Thoracic aorta (tissue), 2 donors: ENCODE measurements around the gene MYO3B. TPM values are rescaled to one million over a fixed set of nuclear protein-coding genes. Genes with fewer than 3 reads are reported as not detected.

ENCODE experiments used
- ATAC-seq: fragments of 150-250 bp; one replicate; pipeline ENCODE4 v1.8.0; 2017; ENCODE audit warnings: low read depth; ENCODE audit not compliant: insufficient number of reproducible peaks, low FRiP score
- DNase-seq: peaks from one replicate; pipeline ENCODE4 v3.0.0-alpha.2; 2020; ENCODE audit warnings: low spot score
- H3K27ac ChIP-seq, 2 donors: fragments of 200-600 bp; sonication (generic); 1 replicate in 1 of 2; 2 replicates in 1 of 2; pipeline ENCODE4 v1.5.1; 2016; ENCODE audit warnings: mild to moderate bottlenecking in 2 of 2, moderate library complexity in 2 of 2
- H3K27me3 ChIP-seq: fragments of 200-600 bp; sonication (generic); replicated peaks from 2 replicates; pipeline ENCODE4 v1.6.0; 2016; ENCODE audit warnings: mild to moderate bottlenecking; ENCODE audit not compliant: insufficient read depth
- H3K36me3 ChIP-seq: fragments of 200-600 bp; sonication (generic); one replicate; pipeline ENCODE4 v1.5.1; 2016
- H3K4me1 ChIP-seq, 2 donors: fragments of 200-600 bp; sonication (generic); 1 replicate in 1 of 2; 2 replicates in 1 of 2; pipeline versions ENCODE4 v1.5.1 to v1.6.0; 2016; ENCODE audit warnings: low read depth in 2 of 2, mild to moderate bottlenecking in 1 of 2; ENCODE audit not compliant: control insufficient read depth in 1 of 2
- H3K4me3 ChIP-seq: fragments of 200-600 bp; sonication (generic); 2 replicates; pipeline ENCODE4 v1.5.1; 2016; ENCODE audit warnings: mild to moderate bottlenecking
- H3K9me3 ChIP-seq: fragments of 200-600 bp; sonication (generic); 2 replicates; pipeline ENCODE4 v1.5.1; 2016
- total RNA-seq, 2 donors: library from RNA; depleted of rRNA; stranded (reverse); fragments of >200 nt; gene quantifications; one replicate each; pipeline versions ENCODE4 v1.1.0 to v1.2.3, GENCODE V29; 2016
- TF ChIP-seq, protein P1 (sequence below): fragments of 200-600 bp; sonication (generic); IDR thresholded peaks from one replicate; pipeline ENCODE4 v1.5.1; 2019; ENCODE audit warnings: antibody characterized with exemption

MYO3B gene
- total RNA-seq, 2 donors from 2014 or later: not detected

- no peak overlapping the region for H3K27ac ChIP-seq
- H3K27me3 ChIP-seq: no peaks in the 10 kb centered on the region
- ATAC-seq (no peak), DNase-seq (no peak)
- TF ChIP-seq, protein P1, sequence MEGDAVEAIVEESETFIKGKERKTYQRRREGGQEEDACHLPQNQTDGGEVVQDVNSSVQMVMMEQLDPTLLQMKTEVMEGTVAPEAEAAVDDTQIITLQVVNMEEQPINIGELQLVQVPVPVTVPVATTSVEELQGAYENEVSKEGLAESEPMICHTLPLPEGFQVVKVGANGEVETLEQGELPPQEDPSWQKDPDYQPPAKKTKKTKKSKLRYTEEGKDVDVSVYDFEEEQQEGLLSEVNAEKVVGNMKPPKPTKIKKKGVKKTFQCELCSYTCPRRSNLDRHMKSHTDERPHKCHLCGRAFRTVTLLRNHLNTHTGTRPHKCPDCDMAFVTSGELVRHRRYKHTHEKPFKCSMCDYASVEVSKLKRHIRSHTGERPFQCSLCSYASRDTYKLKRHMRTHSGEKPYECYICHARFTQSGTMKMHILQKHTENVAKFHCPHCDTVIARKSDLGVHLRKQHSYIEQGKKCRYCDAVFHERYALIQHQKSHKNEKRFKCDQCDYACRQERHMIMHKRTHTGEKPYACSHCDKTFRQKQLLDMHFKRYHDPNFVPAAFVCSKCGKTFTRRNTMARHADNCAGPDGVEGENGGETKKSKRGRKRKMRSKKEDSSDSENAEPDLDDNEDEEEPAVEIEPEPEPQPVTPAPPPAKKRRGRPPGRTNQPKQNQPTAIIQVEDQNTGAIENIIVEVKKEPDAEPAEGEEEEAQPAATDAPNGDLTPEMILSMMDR: no peak
- H3K36me3 ChIP-seq: no peaks in the 10 kb centered on the region
- H3K9me3 ChIP-seq: no peaks in the 10 kb centered on the region
- H3K4me1 ChIP-seq: peaks cover 0 to 8% of the 10 kb centered on the region in 2 donors
- no peak overlapping the region for H3K4me3 ChIP-seq
These were observed 388.2 kb downstream of the MYO3B start for GRCh38 chr2:170566138-170566537.

GRCh38 chr2:170567429-170567828, 389.5 kb downstream of the MYO3B start:
- H3K9me3 ChIP-seq: no peaks in the 10 kb centered on the region
- H3K27ac ChIP-seq: no peak overlapping the region
- no peaks in the 10 kb centered on the region for H3K27me3 ChIP-seq
- DNase-seq: no peak
- H3K4me3 ChIP-seq: no peak overlapping the region
- no peak for ATAC-seq
- no peaks in the 10 kb centered on the region for H3K36me3 ChIP-seq
- TF ChIP-seq, protein P1: no peak
- peaks cover 0 to 8% of the 10 kb centered on the region in 2 donors for H3K4me1 ChIP-seq

GRCh38 chr2:170568511-170568910, 390.6 kb downstream of the MYO3B start:
- DNase-seq: no peak
- H3K27me3 ChIP-seq: no peaks in the 10 kb centered on the region
- no peak for ATAC-seq
- no peak overlapping the region for H3K4me3 ChIP-seq
- H3K4me1 ChIP-seq: peaks cover 0 to 8% of the 10 kb centered on the region in 2 donors
- no peaks in the 10 kb centered on the region for H3K36me3 ChIP-seq
- TF ChIP-seq, protein P1: no peak
- no peaks in the 10 kb centered on the region for H3K9me3 ChIP-seq
- H3K27ac ChIP-seq: no peak overlapping the region

DNA sequence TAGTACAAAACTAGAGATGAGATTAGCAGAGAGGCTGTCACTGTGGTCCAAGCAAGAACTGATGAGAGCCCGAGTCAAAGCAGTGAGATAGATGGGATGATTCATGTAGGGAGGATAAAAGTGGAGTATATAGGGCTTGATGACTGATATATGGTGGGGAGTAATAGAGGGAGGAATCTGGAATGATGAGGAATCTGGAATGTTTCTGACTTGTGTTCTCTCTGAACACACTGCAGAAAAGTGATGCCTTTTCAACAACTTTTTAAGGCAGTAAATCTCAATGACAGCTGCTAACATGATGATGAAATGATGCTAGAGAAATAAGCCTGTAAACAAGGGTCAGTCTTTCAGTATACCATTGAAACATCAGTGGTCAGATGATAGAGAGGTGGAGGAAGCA, 393.7 kb downstream of the MYO3B start:
- Histone ChIP-seq H3K4me3 (no peak overlapping the region), H3K27me3 (no peaks in the 10 kb centered on the region), H3K36me3 (no peaks in the 10 kb centered on the region), H3K4me1 (no peaks in the 10 kb centered on the region), H3K27ac (no peak overlapping the region), H3K9me3 (no peaks in the 10 kb centered on the region)
- ATAC-seq (no peak), DNase-seq (no peak)
- TF ChIP-seq, protein P1: no peak

- TF ChIP-seq, protein P1: no peak
- Histone ChIP-seq H3K4me3 (no peak overlapping the region), H3K27ac (no peak overlapping the region), H3K9me3 (no peaks in the 10 kb centered on the region), H3K27me3 (no peaks in the 10 kb centered on the region), H3K4me1 (no peaks in the 10 kb centered on the region), H3K36me3 (no peaks in the 10 kb centered on the region)
- no peak for DNase-seq
- no peak for ATAC-seq
These were observed 395.7 kb downstream of the MYO3B start for GRCh38 chr2:170573671-170574070.
